D721Med (cell line): ENCODE measurements around the gene PPP1R3D.
"Not testable (repeated sequence)": the region's sequence is repeated elsewhere in the genome, so short reads cannot be mapped to it uniquely, and the experiment has no call there.

ENCODE experiments used
- DNase-seq: peaks from one replicate; pipeline ENCODE4 v3.0.0; 2011; ENCODE audit warnings: low spot score; ENCODE audit not compliant: insufficient read length
- FAIRE-seq: peaks from 2 replicates; lab custom pipeline; 2011; peaks lifted over from hg19 to GRCh38; lab: Jason Lieb, UNC
- CTCF ChIP-seq: IDR thresholded peaks from 2 replicates; pipeline ENCODE4 v1.5.1; 2012; ENCODE audit warnings: mild to moderate bottlenecking, control low read depth; ENCODE audit not compliant: insufficient read depth; ENCODE audit errors: missing control alignments

PPP1R3D gene

GRCh38 chr20:59895908-59896307 lies 44.2 kb downstream of the PPP1R3D start:
- TF ChIP-seq CTCF, result no peak
- FAIRE-seq (no peak), DNase-seq (no peak)

- no peak for FAIRE-seq
Observed at GRCh38 chr20:59891581-59891980, 48.5 kb downstream of the PPP1R3D start.

GRCh38 chr20:59890035-59890434 lies 50.1 kb downstream of the PPP1R3D start:
- not testable (repeated sequence) for FAIRE-seq, DNase-seq

More at GRCh38 chr20:59891581-59891980, 48.5 kb downstream of the PPP1R3D start:
- no peak for DNase-seq
- TF ChIP-seq CTCF, result no peak

GRCh38 chr20:59888050-59888449 lies 52.1 kb downstream of the PPP1R3D start:
- no peak for DNase-seq
- no peak for FAIRE-seq
- TF ChIP-seq CTCF, result no peak
